ENCODE measurements around the gene PTPRQ.
A peak's percentile ranks its signal among the peaks of the same experiment; 100 is the strongest.

The PTPRQ gene

DNA sequence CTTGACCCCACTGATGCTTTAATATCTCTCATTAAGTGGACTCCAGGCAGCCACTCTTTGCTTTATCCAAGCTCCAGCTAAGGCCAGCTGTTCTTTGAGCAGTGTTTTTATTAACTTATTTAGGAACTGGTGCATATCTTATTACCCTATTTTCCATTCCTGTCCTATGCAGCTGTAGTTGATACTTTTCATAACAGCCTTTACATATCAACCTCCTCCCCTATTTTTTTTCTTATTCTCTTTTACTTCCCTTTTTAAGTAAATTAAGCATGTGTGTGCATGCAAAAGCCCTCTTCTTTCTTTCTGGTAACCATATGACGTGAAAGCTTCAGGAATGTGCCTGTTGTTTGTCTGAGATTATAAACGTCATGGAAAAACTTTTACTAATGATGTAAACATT is 121.2 kb downstream of the PTPRQ start:
- no peak for DNase-seq (ENCODE audit: low spot score)

DNA sequence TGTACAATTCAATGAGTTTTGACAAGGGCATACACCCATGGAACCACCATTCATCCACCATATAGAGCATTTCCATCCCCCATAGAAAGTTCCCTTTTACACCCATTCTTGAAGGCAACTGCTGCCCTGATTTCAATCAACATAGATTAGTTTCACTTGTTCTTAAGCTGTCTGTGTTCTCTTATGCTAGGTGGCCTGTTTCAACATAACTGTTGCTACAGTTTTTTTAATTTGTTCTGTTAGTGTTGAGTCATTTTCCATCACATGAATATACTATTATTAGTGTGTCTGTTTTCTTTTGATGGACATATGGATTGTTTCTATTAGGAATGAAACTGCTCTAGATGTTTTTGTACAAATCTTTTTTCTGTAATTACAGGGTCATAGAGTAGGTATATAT is 123.4 kb downstream of the PTPRQ start:
- peak; percentile 11 for DNase-seq (ENCODE audit: low spot score)

DNA sequence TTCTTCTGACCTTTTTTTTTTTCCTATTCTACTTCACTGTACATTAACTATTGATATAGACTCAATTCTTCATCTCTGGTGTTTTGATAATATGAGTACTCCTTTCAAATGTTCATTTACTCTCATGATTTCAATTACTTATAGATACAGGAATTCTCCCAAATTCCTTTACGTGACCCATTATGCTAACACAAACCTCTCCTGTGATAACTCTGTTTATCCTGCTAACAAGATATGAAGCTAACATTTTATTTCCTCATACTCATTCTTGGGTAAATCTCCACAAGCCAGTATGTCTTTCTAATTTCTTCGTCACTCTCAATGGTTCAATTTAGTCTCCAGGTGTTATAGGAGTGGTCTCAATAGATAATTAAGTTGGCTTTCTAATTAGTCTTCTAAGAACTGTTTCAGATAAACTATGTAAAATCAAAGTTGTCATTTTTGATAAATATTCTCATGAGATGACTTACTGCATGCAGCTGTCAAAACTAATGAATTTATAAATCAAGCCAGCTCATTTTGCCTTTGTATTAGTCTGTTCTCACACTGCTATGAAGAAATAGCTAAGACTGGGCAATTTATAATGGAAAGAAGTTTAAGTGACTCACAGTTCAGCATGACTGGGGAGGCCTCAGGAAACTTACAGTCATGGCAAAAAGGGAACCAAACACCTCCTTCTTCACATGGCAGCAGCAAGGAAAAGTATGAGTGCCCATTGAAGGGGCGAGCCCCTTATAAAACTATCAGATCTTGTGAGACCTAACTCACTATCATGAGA is 132.8 kb downstream of the PTPRQ start:
- no peak for DNase-seq (ENCODE audit: low spot score)

DNA sequence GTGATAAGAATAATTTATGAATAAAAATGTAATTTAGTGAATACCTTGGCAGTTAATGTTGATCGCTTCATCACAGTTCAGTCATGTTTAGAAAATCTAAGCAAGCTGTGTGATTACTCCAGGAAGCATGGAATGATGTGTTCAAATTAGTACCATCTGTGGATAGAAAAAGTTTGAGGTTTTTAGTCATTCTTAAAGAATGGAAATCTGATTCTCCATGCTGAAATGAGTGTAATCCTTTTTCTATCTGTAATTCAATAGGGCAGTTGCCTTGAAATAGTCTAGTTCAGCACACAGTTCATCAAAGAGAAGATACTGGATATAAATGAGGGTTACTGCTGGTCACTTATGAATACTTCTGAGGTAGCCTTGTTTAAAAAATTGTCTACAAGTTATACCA is 136.2 kb downstream of the PTPRQ start:
- DNase-seq (ENCODE audit: low spot score), result peak; percentile 77

DNA sequence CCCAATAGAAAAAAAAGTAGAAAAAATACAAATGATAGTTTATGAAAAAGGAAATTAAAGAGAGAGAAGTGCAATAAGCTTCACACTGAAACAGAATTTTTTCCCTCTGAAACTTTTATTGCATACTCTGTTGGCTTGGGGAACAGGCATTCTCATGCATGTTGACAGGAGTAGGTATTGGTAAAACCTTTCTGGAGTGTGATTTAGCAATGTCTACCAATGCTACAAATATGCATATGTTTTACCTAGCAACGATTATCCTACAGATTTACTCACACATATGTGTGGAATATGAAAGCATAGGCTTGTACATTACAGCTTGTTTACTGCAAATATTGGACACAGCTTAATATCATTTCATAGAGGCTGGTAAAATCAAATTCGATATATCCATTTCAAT is 137.7 kb downstream of the PTPRQ start:
- no peak for DNase-seq (ENCODE audit: low spot score)

DNA sequence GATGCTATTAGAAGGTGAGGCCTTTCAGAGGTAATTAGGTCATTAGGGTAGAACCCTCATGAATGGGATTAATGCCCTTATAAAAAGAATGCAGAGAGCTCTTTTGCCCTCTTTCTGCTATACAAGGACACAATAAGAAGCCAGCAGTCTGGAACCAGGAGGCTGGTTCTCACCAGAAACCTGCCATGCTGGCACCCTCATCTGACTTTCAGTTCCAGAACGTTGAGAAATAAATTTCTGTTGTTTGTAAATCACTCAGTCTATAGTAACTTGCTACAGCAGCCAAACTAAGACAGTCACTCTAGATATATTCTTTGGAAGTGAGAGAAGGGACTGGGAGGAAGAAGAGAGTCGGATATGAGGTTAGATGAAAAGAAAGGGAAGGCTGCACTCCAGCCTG is 138.4 kb downstream of the PTPRQ start:
- no peak for DNase-seq (ENCODE audit: low spot score)

DNA sequence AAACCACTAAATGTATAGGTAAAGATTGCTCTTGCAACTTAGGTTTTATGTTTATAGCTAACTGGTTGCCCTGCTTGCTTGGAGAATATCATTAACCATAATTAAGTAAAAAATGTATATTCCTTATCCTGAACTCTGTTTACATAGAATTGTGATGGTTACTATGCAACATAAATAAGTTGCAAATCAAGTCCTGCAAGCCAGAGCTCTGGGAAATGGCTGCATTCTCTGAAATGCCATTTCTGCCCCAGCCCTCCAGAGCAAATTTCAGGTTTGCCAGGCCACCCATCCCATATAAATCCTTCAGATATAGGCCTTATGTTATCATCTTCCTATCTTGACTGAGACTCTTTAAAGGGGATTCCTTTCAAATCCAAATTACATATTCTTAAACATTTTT is 145.0 kb downstream of the PTPRQ start:
- DNase-seq (ENCODE audit: low spot score), result no peak

DNA sequence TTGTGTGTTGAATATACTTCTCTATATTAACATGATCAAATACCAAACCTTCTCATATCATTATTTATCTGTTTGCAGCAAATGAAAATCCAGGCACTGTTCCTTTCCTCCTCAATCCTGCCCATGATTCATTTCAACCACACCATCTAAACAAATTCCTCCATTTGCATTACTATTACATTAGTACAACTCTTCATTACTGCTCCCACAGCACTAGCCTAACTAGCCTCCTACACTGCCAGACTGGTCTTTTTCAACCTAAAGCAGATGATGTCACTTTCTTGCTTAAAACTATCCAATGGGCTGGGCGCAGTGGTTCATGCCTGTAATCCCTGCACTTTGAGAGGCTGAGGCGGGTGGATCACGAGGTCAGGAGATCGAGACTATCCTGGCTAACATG is 146.1 kb downstream of the PTPRQ start:
- DNase-seq (ENCODE audit: low spot score), result peak; percentile 15

DNA sequence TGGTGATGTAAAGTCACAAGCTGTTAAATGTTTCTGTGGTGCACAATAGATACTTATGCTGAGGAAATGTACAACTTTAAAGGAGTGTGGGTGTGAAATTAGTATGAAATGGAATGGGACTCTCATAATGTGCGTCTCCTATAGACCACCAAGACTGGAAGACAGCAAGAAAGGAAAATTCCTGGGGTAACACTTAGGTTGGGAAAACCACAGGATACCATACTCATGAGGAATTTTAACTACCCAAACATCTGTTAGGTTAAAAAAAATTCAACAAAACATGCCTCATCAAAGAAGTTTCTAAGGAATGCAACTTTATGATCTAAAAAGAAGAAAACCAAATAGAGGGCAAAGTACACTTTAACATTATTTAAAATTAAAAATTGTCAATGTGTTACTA is 149.7 kb downstream of the PTPRQ start:
- DNase-seq (ENCODE audit: low spot score), result peak; percentile 62

DNA sequence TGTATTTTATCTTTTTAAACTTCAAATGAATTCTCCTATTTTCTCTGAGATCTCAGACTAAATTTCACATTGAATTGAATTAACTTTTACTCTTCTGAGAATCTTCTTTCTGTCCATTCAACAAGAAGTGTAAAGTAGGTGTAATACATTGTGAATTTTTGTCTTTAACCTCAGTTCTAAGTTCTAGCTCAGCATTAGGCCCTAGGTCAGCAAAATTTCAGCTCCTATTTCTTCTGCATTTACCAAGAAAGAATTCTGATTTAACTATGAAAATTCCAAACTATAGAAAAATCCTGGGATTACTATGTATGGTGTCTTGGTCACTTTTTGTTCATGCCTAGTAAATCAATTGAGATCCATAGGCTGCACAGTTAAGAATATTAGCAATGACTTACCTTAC is 152.5 kb downstream of the PTPRQ start:
- DNase-seq (ENCODE audit: low spot score), result no peak

DNA sequence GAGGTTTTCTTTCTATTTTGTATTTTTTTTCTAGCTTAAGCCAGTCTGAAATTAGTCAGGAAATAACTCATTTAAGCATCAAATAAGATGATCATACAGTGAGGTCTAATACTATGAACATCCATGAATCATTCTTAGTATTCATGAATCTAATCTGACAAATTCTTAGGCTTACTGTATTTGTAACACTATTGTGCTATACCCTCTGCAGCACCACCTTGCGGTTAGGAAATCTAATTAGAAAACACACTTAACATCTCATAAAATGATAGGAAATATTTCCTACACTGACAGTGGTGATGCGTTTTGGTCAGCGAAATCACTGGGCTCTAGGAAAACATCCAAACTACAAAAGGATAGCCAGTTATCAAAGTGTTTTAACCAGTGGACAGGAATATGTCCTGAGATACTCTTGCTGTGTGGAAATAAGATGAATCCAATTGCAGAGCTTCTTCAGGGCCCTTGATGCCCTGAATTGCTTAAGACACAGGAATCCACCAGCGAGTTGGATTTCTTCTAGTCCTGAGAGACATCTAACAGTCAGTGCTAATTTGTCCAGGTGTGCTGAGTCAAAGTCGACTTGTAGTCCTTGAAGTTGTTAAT is 154.1 kb downstream of the PTPRQ start:
- peak; percentile 41 for DNase-seq (ENCODE audit: low spot score)

DNA sequence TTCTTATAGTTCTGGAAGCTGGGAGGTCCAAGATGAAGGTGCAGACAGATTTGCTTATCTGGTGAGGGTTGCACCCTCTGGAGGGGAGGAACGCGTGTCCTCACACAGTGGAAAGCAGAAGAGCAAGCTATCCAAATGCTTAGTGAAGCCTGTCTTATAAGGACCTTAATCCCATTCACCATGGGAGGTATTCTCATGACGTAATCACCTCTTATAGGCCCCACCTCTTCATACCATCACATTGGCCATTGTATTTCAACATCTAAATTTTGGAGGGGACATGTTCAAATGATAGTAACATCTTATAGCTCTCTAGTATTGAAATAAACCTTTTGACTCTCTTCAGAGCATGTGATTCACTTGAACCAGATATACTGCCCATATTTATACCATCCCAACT is 158.4 kb downstream of the PTPRQ start:
- DNase-seq (ENCODE audit: low spot score), result no peak

DNA sequence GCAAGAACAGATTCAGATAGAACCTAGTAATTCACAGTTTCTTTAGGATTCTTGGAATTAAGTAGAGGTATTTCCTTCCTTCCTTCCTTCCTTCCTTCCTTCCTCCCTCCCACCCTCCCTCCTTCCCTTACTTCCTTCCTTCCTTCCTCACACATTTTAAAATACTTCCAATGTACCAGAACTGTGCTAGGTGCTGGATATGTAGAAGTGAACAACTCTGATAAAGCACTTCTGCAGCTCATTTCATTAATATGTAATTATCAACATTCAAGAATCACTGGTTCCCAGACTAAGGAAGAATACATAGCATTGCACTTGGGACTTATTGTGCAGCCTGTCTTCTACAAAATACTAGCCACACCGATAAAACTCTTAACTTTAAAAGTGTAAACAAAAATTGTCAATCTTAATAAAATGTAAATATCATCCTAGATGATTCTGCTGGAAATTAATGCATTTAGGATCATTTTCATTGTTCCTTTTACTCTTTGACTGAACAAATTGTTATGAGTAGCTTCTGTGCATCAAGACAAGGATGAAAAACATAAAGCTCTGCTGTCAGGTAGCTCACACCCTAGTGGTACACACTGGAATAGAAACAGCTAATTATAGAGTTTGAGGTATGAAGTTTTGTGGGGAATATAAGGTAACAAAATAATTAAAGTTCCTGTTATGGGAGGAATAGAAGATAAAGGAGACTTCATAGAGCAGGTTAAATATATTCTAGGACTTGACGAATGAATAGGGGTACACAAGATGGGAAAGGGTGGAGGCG is 163.5 kb downstream of the PTPRQ start:
- no peak for DNase-seq (ENCODE audit: low spot score)

DNA sequence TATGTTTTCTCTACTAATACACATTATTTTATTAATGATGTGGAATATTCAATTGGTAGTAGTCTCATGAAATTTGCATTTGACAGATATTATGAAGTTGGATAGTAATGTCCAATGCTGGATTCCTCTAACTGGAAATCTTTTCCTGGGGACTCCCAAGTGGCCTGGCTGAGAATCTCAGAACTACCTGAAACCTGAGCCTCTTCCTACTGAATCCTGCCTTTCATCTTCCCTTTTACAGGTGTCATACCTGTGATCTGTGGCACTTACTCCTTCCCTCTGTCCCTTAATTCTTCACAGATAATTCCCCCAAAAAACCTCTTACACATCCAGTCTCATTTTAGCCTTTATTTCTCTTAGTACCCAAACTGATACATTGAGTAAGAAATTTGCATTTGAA is 173.7 kb downstream of the PTPRQ start:
- no peak for DNase-seq (ENCODE audit: low spot score)

DNA sequence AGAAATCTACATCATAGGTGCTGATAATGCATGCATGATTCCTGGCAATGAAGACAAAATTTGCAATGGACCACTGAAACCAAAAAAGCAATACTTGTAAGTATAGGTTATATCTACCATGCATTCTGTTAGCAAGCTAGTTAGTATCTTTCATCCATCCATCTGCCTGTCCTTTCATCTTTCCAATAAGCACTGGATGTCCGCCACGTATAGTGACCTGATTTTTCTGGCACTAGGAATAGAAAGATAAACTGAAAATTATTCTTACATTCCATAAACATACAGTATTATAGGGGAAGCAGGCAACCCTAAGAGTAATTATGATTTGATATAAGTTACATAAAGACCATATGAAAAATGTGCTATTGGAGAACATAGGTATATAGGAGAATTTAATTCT is 176.2 kb downstream of the PTPRQ start:
- DNase-seq (ENCODE audit: low spot score), result no peak

DNA sequence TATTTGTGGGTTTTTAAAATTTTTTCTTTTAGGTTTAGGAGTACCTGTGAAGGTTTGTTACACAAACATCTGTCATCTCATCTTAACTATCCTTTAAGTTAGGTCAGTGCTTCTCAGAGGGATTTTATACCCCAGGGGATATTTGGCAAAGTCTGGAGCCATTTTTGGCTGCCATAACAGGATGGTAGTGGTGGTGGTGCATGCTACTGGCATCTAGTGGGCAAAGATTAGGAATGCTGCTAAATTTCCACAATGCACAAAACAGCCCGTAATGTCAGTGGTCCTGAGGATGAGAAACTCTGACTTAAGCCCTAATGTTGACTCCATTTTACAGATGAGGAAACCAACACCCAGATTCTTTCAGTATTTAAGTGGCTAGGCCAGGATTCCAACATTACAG is 178.2 kb downstream of the PTPRQ start:
- DNase-seq (ENCODE audit: low spot score), result no peak

DNA sequence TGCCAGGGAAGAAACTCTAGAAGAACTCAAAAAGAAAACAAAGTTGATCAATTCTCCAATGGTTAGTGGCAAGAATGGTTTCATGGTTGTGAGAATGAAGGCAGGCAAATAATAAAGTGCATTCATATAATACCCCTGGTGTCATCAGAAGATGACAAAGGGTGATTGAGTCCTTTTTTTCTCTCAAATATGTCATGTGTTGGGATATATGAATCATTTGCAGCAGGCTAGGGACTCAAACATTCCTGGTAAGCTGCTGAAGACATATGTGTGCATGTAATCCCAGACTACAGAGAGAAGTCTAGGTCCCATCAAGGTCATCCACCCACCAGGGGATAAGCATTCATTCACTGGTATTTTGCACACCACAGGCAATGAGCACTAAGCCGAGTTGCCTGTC is 181.0 kb downstream of the PTPRQ start:
- no peak for DNase-seq (ENCODE audit: low spot score)

DNA sequence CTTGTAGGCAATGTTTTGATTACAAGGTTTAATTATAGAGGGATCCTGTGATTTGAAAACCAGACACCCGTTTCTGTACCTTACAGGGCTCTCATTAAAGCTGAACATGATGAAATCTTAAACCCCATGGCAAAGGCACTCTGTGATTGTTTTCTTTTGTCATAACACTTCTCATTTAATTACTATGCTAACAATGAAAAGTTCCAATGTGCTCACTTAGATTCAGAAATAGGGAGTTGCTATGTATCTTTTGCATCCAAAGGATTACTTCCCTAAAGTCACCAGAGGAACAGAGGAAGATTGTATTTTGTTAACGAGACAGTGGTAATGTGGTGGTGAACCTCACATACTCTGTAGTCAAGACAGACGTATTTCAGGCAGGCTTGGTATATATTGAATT is 181.9 kb downstream of the PTPRQ start:
- DNase-seq (ENCODE audit: low spot score), result no peak

DNA sequence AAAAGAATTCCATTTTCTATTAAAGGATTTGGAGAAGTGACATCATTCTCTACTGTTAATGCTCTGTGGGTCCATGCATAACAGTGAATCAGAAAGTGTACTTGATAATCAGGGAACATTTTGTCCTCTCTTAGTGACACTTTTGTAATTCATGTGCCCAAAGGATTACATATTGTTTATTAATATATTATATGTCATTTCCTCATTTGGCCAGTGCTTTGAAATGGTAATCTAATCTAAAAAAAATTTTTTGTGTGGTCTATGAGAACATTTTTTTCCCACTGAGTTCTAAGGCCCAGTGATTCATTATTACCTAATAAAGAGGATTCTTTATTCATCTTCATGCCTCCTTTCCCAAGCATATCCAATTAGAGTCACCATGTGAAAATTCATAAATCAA is 183.7 kb downstream of the PTPRQ start:
- peak; percentile 49 for DNase-seq (ENCODE audit: low spot score)

DNA sequence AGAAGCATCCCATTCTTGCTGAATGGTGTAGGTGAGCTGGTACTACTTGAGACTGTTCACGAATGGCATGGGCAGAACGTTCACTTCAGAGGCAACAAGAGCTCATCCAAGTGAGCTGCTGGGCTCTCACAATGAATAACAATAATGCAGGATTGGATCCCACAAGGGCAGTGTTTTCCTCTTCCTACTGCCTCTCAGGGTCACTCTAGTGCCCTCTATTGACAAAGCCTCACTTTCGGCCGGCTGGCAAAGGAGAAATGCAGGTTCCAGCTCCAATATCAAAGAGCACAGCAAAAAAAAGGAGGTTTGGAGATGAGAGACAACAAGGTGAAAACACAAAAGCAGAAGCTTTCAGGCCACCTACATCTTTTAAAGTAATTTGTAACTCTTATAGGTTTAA is 188.8 kb downstream of the PTPRQ start:
- no peak for DNase-seq (ENCODE audit: low spot score)

DNA sequence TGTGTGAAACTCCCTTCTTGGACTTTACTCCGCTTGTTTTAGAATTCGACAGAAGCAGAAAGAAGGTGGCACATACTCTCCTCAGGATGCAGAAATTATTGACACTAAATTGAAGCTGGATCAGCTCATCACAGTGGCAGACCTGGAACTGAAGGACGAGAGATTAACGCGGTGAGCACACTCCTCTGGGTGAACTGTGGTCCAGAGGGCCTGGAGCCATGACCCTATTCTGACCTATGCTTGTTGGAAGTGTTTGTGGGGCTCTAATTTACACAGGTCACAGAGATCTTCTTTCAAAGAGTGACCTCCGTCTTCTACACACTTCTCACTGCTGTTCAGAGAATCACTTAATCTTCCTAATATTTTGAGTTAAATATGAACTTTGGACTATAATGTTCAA is 190.9 kb downstream of the PTPRQ start:
- DNase-seq (ENCODE audit: low spot score), result no peak

DNA sequence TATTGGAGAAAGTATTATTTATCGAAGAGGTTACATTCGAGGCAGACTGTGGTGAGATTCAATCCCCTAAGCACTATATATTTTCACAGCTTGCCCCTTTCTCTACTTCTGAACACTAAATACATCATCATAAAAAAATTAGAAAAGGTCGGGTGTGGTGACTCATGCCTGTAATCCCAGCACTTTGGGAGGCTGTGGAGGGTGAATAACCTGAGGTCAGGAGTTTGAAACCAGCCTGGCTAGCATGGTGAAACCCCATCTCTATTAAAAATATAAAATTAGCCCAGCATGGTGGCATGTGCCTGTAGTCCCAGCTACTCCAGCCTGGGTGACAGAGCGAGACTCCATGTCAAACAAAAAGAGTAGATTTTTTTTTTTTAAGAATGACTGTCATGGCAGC is 192.8 kb downstream of the PTPRQ start:
- DNase-seq (ENCODE audit: low spot score), result no peak

DNA sequence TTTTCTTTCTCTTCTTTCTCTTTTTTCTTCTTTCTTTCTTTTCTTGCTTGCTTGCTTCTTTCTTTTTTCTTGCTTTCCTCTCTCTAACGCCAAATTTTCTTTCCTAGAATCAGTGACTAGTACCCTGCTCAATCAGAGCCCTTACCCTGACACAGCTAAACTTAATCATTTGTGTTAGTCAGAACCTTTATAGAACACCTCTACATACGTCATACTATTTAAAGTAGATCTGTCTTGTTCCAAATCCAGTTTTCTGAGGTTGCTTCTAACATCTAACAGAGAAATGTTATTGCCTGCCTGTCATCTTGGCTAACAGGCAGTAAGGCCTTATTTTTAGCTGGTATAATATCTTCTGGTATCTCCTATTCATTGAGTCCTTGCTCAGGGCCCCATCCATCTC is 197.9 kb downstream of the PTPRQ start:
- DNase-seq (ENCODE audit: low spot score), result no peak

All from AG08395 (cell line).